Measurements from ENCODE around the gene GNLY.

DNA sequence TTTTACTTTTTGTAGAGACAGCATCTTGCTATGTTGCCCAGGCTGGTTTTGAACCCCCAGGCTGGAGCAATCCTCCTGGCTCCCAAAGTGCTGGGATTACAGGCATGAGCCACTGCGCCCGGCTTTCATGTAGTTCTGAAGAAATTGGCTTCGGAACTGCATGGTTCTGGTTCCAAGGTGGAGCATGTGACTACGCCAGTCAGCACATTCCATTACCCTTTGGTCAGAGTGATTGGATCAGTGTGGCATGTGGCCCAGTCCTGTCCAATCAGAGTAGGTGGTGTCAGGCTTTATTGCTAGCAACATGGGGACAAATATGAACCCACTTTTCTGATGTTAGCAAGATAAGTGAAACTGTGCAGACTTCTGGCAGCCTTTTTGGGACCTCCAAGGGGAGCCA lies 43.3 kb downstream of the GNLY start:
- TF ChIP-seq POLR2A (IDR thresholded peaks at IDR 0.05; ENCODE audit: low read depth, low read length) (no peak), TAF1 (IDR thresholded peaks at IDR 0.05; ENCODE audit: borderline replicate concordance, low read depth, low read length) (no peak), POLR2AphosphoS5 (IDR thresholded peaks at IDR 0.05; ENCODE audit: low read depth, low read length) (no peak)
